OCI-LY7 (cell line): ENCODE measurements around the gene PTPRM.

Source experiments
- CTCF ChIP-seq: fragments of 200-600 bp; sonication (generic); conservative IDR thresholded peaks from 2 replicates; pipeline ENCODE4 v1.5.1; 2014; ENCODE audit warnings: mild to moderate bottlenecking, antibody characterized with exemption, low read length, moderate library complexity, mixed read lengths
- EZH2phosphoT487 ChIP-seq: fragments of 200-600 bp; sonication (generic); IDR thresholded peaks from 2 replicates; pipeline ENCODE4 v1.6.1; 2018; ENCODE audit warnings: low read depth, borderline replicate concordance, mild to moderate bottlenecking, mixed run types, antibody characterized with exemption, low read length, moderate library complexity, mixed read lengths

- no peak for TF ChIP-seq CTCF
- no peak for TF ChIP-seq EZH2phosphoT487
Measured at GRCh38 chr18:7584646-7585275, 17.6 kb downstream of the PTPRM start.
